GM18502 (cell line): Measurements from ENCODE around the gene TPP2.

ENCODE experiments used
- ATAC-seq: cut with Tn5 transposase; IDR thresholded peaks from one replicate; pipeline ENCODE4 v1.9.1; 2021; ENCODE audit warnings: mild to moderate bottlenecking; ENCODE audit not compliant: unreplicated experiment, poor library complexity

TPP2 gene

DNA sequence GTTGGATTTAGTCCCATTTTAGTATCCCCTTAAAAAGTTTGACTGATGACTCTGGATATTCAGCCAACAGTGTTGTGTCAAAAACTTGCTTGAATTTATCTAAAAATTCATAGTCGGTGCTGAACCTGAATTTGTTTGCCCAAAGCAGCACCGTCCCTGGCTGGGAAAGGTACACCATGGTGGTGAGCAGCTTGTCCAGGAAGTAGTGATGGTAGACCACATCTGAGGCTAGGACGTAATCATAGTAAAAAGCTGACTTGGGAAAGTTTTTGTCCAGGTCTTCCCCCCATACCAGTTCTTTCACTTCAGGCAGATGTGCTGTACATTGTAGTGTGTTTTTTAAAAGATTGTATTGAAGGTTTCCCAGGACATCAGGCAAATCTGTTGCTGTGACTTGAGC lies 89.2 kb downstream of the TPP2 start:
- ATAC-seq: no peak

DNA sequence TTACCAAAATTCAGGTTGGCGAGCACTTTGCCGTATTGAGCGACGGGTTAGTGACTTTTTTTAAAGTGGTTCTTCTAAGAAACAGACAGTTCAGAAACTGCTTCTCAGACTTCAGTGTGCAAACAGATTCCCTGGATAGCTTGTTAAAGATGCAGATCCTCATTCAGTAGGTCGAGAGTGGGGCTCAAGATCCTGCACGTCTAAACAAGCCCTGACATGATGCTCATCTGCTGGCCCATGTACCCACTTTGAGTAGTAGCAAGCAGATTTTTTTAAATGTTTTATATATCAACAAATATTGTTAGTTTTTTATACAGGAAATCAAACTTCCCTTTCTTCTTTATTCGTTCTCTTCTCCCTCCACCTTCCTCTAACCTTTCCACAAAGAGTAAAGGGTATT lies 90.7 kb downstream of the TPP2 start:
- ATAC-seq: no peak

GRCh38 chr13:102688306-102688973 lies 91.7 kb downstream of the TPP2 start:
- no peak for ATAC-seq

- ATAC-seq: no peak
Measured at GRCh38 chr13:102690883-102691282, 94.1 kb downstream of the TPP2 start.

- ATAC-seq: no peak
Measured at GRCh38 chr13:102692491-102692826, 95.7 kb downstream of the TPP2 start.

DNA sequence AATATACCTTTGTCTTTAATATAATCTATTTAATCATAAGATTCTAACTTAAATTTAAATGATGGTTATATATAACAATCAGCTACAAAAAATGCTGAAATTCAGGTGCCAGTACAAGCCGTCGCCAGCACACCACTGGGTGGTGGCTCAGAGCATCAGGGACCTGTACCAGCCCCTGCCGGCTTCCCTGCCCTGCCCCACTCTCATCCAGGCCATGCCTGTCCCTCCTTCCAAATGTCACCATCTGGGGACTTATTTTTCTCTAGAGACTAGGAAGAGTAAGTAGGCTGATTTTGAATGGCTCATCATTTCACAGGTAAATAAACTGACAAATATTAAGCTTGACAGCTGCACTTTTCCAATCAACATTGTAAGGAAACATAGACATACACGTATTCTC lies 96.5 kb downstream of the TPP2 start:
- no peak for ATAC-seq

DNA sequence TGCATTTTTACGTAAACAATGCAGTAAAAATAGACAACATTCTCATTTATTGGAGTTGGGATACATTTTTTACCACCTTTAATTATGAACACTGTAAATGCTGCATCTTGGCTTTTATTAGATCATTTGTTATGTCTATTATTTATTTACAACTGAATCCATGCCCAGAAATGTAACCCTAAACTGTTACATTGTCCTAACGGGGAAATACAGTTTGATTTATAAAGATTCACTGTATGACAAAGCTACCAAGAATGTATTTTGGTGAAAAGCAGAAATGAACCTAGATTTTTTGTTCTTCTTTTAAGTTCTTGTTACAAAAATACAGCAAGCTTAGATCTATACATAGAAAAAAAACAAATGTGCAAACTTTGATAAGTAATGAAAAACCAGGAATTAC lies 97.0 kb downstream of the TPP2 start:
- ATAC-seq: no peak

- ATAC-seq: no peak
Measured at GRCh38 chr13:102694937-102695336, 98.2 kb downstream of the TPP2 start, which contains the start of gene METTL21C. Gene METTL21C, minus strand, starts transcription at chr13:102695044. Its CDS starts 546 bp downstream, at chr13:102694498.

- no peak for ATAC-seq
Measured at GRCh38 chr13:102696465-102696864, 99.7 kb downstream of the TPP2 start.

DNA sequence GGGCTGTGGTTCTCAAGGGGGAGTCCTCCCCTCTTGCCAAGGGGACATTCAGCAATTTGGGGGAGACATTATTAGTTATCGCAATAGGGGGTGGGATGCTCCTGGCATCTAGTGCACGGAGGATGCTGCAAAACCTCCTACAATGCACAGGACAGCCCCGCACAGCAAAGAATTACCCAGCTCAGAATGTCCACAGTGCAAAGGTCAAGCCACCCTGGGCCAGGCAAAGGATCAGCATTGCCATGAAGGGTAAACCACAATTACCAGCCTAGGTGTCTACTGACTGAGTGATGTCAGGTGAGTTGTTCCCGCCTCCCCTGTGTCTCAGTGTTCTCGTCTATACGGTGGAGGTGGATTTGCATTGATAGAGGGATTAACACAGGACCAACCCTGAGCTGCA lies 100.5 kb downstream of the TPP2 start:
- no peak for ATAC-seq

DNA sequence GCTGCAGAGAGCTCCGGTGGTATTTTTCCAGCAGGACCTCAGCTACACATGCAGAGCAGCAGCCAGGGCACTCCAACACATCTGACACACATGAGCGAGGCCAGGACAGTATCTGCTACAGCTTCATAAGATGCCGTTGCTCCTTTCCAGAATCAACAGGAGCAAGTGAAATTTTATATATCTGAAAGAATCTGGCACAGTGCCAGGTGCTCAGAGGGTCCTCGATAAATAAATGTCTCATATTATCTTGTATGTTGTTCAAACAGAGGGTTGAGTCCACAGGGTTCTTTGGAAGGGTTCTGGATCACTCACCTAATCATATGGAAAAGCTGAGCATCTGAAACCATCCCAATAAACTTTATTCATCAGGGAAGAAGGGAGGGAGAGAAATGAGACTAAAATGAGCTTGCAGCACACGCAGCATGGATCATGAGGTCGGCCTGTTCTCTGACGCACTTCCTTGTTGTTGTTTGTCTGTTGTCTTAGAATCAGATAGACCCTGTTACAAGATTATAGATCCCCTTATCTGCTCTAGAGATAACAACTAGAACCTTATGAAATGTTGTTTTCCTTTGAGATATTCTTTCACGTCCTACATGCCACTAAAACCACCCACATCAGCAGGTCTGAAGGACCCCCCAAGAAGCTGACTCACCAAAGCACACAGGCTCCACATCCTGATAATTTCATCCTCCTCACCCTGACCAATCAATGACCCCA lies 101.3 kb downstream of the TPP2 start:
- ATAC-seq: no peak

DNA sequence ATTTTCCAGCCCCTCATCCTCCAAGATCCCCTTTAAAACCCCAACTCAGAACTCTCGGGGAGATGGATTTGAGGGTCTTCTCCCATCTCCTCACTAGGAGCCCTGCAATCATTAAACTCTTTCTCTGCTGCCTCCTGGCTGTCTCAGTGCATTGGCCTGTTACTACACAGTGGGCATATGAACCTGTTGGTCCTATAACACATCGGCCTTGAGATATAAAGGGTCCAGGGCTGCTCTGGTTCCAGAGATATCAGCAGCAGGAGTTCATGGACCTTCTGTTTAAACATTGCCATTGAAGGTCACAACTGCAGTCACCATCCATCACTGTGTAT lies 101.8 kb downstream of the TPP2 start:
- ATAC-seq: no peak

DNA sequence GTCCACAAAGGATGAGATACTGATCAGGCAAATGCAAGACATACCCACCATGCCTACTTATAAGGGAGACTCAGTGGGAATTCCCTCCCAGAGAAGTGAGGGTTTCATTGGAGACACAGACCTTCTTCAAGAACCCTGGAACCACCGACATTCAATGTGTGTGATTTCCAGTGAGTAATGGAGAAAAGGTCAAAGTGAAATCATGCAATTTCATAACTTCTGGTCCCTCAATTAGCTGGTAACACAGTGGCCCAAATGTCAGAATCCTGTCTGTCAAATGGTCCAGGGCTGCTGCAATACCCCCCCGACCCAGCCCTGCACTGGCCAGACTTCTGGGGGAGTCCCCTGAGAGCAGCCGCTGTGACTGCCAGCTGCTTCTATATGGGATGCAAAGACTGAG lies 102.7 kb downstream of the TPP2 start:
- ATAC-seq: no peak

DNA sequence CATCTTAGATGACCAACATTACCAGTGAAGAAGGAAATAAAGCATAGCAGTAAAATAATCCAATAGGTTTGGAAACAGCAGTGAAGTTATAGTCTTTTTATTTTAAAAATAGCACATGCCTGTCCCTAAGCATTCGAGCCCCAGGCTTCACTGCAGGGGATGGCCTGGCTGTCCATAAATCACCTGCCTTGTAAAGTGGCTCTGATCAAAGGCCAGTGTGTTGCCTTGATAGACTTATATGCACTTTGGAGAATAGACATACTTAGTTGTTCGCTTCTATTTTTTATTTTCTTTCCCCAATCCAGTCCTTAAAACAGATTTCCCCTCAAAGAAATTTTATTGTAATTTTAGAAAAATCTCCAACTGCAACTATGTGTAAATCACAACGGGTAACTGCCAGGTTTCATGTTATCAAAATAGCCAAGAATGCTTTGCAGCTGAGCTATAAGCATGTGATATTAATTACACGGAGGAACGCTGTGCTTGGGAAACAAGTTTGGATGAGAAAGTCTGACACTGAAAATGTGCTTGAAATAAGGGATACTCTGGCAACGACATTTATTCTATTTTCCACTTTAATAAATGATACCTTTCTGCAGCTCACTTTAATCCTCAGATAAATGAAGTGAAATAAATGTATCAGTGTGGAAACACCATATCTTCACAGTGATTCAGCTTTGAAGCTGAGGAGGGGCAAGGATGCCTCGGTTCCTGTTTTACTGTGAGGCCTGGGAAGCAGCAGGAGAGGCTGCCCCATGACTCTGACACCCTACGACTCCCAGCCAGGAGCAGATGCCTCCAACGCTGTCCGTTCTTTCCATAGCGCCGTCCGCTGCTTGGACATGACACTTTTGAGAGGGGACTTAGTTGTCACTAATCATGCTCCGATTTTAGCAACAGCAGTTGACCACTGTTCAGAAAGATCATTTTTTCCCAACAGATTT lies 103.6 kb downstream of the TPP2 start:
- no peak for ATAC-seq

- ATAC-seq: no peak
Measured at GRCh38 chr13:102701331-102701730, 104.5 kb downstream of the TPP2 start.

DNA sequence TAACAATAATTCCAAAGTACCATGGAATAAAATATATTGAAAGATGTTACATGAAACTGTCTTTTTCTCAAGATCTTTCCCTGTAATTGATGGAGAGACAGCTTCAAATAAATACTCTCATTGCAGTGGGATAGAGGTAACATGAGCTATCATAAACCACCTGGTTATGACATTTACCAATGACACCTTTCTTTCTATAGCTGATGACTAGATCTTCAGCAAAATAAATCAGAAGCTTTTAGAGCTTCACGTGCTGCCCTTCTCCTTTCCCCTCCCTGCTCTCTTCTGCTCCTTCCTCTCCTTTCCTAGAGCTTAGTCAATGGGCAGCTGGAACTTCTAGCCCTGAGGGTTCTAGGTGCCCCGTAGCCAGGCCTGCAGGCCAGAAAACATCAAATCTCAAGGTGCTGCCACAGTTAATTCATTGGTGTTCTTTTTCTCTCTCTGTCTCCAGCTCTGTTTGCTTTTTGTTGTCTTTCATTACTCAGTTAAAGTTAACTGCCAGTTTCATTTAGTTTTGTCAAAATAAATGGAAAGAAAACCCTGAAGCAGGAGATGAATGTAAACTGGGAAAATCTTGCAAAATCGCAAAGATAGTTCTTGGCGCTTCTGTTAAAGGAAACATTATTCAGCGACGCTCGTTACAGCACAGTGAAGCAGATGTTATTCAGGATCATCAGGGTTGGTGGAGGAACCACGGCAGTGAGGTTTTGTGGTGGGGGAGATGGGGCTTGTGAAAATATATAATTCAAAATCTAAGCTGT lies 106.4 kb downstream of the TPP2 start:
- no peak for ATAC-seq

DNA sequence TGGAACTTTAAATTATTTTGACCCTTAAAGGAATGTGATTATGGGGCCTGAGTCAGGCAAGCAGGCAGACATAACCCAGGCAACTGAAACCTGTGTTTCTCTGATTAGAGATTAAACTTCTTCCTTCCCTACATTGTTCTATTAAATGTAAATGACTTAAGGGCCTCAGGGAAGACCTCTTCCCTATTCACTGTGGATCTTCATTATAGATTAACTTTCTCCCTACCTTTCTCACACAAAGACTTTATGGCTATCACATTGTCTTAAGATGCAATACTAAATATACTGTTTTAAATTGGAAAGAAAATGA lies 106.9 kb downstream of the TPP2 start:
- ATAC-seq: no peak

GRCh38 chr13:102704238-102705058 lies 107.7 kb downstream of the TPP2 start:
- ATAC-seq: no peak

GRCh38 chr13:102707467-102707866 lies 110.7 kb downstream of the TPP2 start:
- no peak for ATAC-seq

DNA sequence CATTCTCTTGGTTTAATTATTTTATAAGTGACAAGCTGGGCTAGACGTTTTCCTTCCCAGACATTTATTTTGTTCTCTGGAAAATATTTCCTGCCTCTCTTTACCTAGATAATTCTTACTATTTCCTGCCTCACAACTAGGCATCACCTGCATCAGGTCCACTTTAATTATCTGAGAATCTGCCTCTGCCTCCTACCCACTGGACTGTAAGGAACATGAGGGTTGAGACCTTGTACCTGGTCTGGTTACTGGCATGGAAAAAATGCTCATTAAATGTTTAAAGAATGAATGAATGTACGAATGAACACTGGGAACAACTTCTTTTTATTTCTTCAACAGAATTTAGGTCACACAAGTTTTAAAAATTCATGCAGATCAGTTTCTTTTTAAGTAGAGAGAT lies 111.4 kb downstream of the TPP2 start:
- ATAC-seq: no peak
